GM10266 (cell line): Measurements from ENCODE around the gene IKZF1.

Source experiments
- DNase-seq: peaks from one replicate; pipeline ENCODE4 v3.0.0; 2012; ENCODE audit errors: extremely low spot score
- CTCF ChIP-seq: IDR thresholded peaks from 2 replicates; pipeline ENCODE4 v1.5.1; 2012; ENCODE audit warnings: mild to moderate bottlenecking, low read depth; ENCODE audit not compliant: control insufficient read depth, insufficient read depth; ENCODE audit errors: missing control alignments

IKZF1 gene

DNA sequence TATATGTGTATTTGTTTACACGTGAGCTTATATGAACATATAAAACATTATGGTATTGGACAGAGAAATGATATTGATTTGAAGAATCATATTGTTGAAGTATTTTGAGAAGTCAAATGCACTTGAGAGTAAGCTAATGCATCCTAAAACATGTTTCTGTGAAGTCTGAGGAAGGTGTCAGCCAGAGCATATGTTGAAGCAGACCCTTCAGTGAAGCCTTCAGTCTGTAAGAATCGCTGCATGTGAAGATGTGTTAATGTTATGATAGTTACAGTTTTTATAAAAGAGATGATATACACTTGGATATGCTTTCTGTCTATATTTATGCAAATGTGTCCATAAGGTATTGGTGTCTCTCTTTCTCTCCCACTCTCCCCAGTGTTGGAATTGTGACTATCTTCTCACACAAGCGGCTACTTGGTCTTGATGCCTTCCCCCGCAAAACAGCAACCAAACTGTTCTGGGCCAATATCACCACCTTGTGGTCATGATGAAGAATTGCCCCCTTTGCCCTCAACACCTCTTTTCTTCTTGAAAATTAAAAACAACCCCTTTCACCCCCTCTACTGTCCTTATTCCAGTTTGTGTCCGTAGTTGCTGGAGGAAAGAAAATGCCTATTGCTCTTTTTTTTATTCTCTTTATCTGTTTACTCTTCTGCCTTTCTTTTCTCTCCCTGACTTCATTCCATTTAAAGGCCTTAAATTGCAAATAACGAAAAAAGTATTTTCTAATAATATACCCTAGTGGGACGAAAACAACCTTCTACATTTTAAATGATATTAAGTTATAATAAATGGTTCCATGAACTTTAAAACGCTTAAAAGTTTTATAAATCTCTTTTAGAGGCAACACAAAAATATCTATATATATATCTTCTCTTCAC lies 64.9 kb downstream of the IKZF1 start:
- DNase-seq = peak; percentile 35
- peak; percentile 51 for TF ChIP-seq CTCF

- TF ChIP-seq CTCF = no peak
- no peak for DNase-seq
Observed at GRCh38 chr7:50370884-50371283, 66.4 kb downstream of the IKZF1 start.

DNA sequence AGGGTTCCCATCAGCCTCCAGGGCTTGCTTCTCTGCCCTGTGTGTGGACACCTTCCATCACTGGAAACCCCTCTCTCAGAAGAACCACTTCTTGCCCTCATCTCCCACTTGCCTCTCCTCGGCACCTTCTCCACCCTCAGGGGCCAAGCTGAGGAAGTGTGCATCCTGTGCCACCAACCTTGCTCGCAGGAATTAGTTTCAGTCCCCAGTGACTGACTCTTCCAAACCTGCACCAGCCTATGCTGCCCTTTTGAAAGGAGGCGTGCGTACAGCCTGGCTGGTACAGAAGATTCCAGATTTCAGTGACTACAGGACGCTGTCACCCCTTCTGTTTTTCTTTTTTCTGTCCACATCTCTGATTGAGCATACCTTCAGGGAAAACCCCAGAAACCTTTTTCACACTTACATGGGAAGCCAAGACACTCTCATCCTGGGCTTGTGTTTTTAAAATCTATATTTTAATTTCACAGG lies 67.1 kb downstream of the IKZF1 start:
- no peak for TF ChIP-seq CTCF
- DNase-seq = no peak

GRCh38 chr7:50372923-50373322 lies 68.4 kb downstream of the IKZF1 start:
- no peak for DNase-seq
- TF ChIP-seq CTCF = no peak

GRCh38 chr7:50376056-50376820 lies 71.7 kb downstream of the IKZF1 start:
- TF ChIP-seq CTCF = no peak
- no peak for DNase-seq

GRCh38 chr7:50377356-50377755 lies 72.8 kb downstream of the IKZF1 start:
- TF ChIP-seq CTCF = no peak
- DNase-seq = no peak
